A549 (cell line): ENCODE data around the gene MYO5C. TPM values are rescaled to one million over a fixed set of nuclear protein-coding genes. Genes with fewer than 3 reads are reported as not detected.

Experiments
- ATAC-seq, 2 experiments: fragments of 200-7000 bp in 1 of 2; fragments of >200 bp in 1 of 2; cut with Nextera tagmentation in 1 of 2; cut with Tn5 transposase in 1 of 2; 3 replicates each; pipeline versions ENCODE4 v1.8.0 to v1.9.1; 2018 to 2020; ENCODE audit warnings: mild to moderate bottlenecking in 1 of 2, moderate library complexity in 1 of 2
- CTCF ChIA-PET: fragments of 300-600 bp; sonication (Branson Sonifier 250); formaldehyde crosslinking; extraction: SDS; loops from one replicate; lab custom pipeline; 2021; ENCODE audit warnings: antibody characterized with exemption, inconsistent platforms; lab: Yijun Ruan, JAX
- POLR2A ChIA-PET: fragments of 350-600 bp; formaldehyde crosslinking; extraction: SDS; loops from one replicate; lab custom pipeline; 2021; ENCODE audit warnings: antibody characterized with exemption, inconsistent platforms; lab: Yijun Ruan, JAX
- DNase-seq, 2 experiments: peaks; one replicate each; pipeline versions ENCODE4 v3.0.0 to v3.0.0-alpha.2; 2011 to 2016; ENCODE audit warnings: low read depth in 1 of 2, low spot score in 1 of 2
- FAIRE-seq: peaks from 2 replicates; lab custom pipeline; 2011; peaks lifted over from hg19 to GRCh38; lab: Jason Lieb, UNC
- H3K27ac ChIP-seq, 2 experiments: fragments of >200 bp; sonication (Bioruptor Twin); formaldehyde crosslinking; 3 replicates each; pipeline ENCODE4 v1.5.1; 2016 to 2017
- H3K4me1 ChIP-seq: fragments of >200 bp; sonication (Bioruptor Twin); formaldehyde crosslinking; 3 replicates; pipeline ENCODE4 v1.6.1; 2016
- H3K4me2 ChIP-seq: fragments of >200 bp; sonication (Bioruptor Twin); formaldehyde crosslinking; 3 replicates; pipeline ENCODE4 v1.6.1; 2016
- H3K4me3 ChIP-seq: fragments of >200 bp; sonication (Bioruptor Twin); formaldehyde crosslinking; 3 replicates; pipeline ENCODE4 v1.5.1; 2016
- H3K9me3 ChIP-seq: fragments of >200 bp; sonication (Bioruptor Twin); formaldehyde crosslinking; 3 replicates; pipeline ENCODE4 v1.6.1; 2016
- ATOH8 ChIP-seq: fragments of 250-450 bp; sonication (Bioruptor Pico); IDR thresholded peaks from 2 replicates; pipeline ENCODE4 v1.5.0; 2020; ENCODE audit warnings: low read depth, mild to moderate bottlenecking, moderate library complexity
- BHLHE40 ChIP-seq: IDR thresholded peaks from 2 replicates; pipeline ENCODE4 v1.6.1; 2012; ENCODE audit warnings: low read depth, low read length, inconsistent platforms
- CBX8 ChIP-seq: fragments of 200-600 bp; sonication (generic); IDR thresholded peaks from 2 replicates; pipeline ENCODE4 v1.6.1; 2016
- CHD2 ChIP-seq: fragments of 150-350 bp; IDR thresholded peaks from 2 replicates; pipeline ENCODE4 v1.6.1; 2014; ENCODE audit warnings: low read length; ENCODE audit not compliant: partially characterized antibody
- CHD4 ChIP-seq: fragments of 200-600 bp; sonication (generic); IDR thresholded peaks from 2 replicates; pipeline ENCODE4 v1.6.1; 2016; ENCODE audit warnings: antibody characterized with exemption, mild to moderate bottlenecking, borderline replicate concordance
- ELK1 ChIP-seq: fragments of 150-350 bp; IDR thresholded peaks from 2 replicates; pipeline ENCODE4 v1.6.1; 2014; ENCODE audit warnings: low read depth, mild to moderate bottlenecking, low read length
- ESRRA ChIP-seq: fragments of 150-350 bp; IDR thresholded peaks from 2 replicates; pipeline ENCODE4 v1.6.1; 2014; ENCODE audit warnings: mild to moderate bottlenecking, low read length, borderline replicate concordance
- FOSL2 ChIP-seq, 2 experiments: fragments of 450-650 bp in 1 of 2; fragments of >200 bp in 1 of 2; sonication (Bioruptor Twin) in 1 of 2; formaldehyde crosslinking; IDR thresholded peaks; 2 replicates each; pipeline versions ENCODE4 v1.5.0 to v1.6.1; 2016 to 2020; ENCODE audit warnings: mild to moderate bottlenecking in 1 of 2, moderate library complexity in 1 of 2
- GATA3 ChIP-seq: IDR thresholded peaks from 2 replicates; pipeline ENCODE4 v1.6.1; 2012; ENCODE audit warnings: borderline replicate concordance
- HDAC2 ChIP-seq: fragments of 200-600 bp; sonication (generic); IDR thresholded peaks from 2 replicates; pipeline ENCODE4 v1.6.1; 2016
- HES2 ChIP-seq: fragments of >200 bp; sonication (Bioruptor Twin); formaldehyde crosslinking; IDR thresholded peaks from 2 replicates; pipeline ENCODE4 v1.6.1; 2016
- HOXB13 ChIP-seq: fragments of 250-450 bp; sonication (Bioruptor Pico); IDR thresholded peaks from 2 replicates; pipeline ENCODE4 v1.5.0; 2020; ENCODE audit warnings: low read depth, mild to moderate bottlenecking, moderate library complexity
- HOXB5 ChIP-seq: fragments of 250-450 bp; sonication (Bioruptor Pico); IDR thresholded peaks from 2 replicates; pipeline ENCODE4 v1.5.0; 2020; ENCODE audit warnings: mild to moderate bottlenecking, moderate library complexity
- JUNB ChIP-seq: fragments of >200 bp; sonication (Bioruptor Twin); formaldehyde crosslinking; IDR thresholded peaks from 2 replicates; pipeline ENCODE4 v1.6.1; 2016
- NR3C1 ChIP-seq: fragments of >200 bp; sonication (Bioruptor Twin); formaldehyde crosslinking; IDR thresholded peaks from 3 replicates; pipeline ENCODE4 v1.6.1; 2017
- PBX3 ChIP-seq: IDR thresholded peaks from 2 replicates; pipeline ENCODE4 v1.6.1; 2012
- PHF8 ChIP-seq: fragments of 200-600 bp; sonication (generic); IDR thresholded peaks from 2 replicates; pipeline ENCODE4 v1.6.1; 2016; ENCODE audit warnings: low read depth, mild to moderate bottlenecking, antibody characterized with exemption, moderate library complexity, borderline replicate concordance
- POLR2AphosphoS2 ChIP-seq: conservative IDR thresholded peaks from 2 replicates; pipeline ENCODE4 v1.6.1; 2012; ENCODE audit warnings: low read length, improper control_type of control experiment, inconsistent platforms
- RAD21 ChIP-seq, 2 experiments: fragments of >200 bp in 1 of 2; sonication (Bioruptor Twin) in 1 of 2; formaldehyde crosslinking in 1 of 2; IDR thresholded peaks in 1 of 2; conservative IDR thresholded peaks in 1 of 2; 2 replicates in 1 of 2; 3 replicates in 1 of 2; pipeline ENCODE4 v1.6.1; 2012 to 2018; ENCODE audit warnings: inconsistent platforms in 1 of 2
- REST ChIP-seq: fragments of 200-600 bp; sonication (generic); IDR thresholded peaks from 2 replicates; pipeline ENCODE4 v1.6.1; 2016; ENCODE audit warnings: antibody characterized with exemption, mild to moderate bottlenecking, moderate library complexity
- TFCP2L1 ChIP-seq: fragments of 250-450 bp; sonication (Bioruptor Pico); IDR thresholded peaks from 2 replicates; pipeline ENCODE4 v1.5.0; 2021; ENCODE audit warnings: mild to moderate bottlenecking
- TP53 ChIP-seq: fragments of 250-450 bp; sonication (Bioruptor Pico); IDR thresholded peaks from 2 replicates; pipeline ENCODE4 v1.5.0; 2021; ENCODE audit warnings: mild to moderate bottlenecking, moderate library complexity
- WGBS: methylation state at CpG from one replicate; pipeline ENCODE4 v1.1.6; 2017; ENCODE audit errors: missing lambda C conversion rate; 5-methylcytosine and 5-hydroxymethylcytosine counted together
- polyA plus RNA-seq, 4 experiments: library from polyadenylated mRNA; depleted of rRNA in 3 of 4; stranded (reverse); fragments of >200 nt; fragmentation: RNase III in 1 of 4; extraction: RNeasy Plus Mini Kit Qiagen cat#74134 plus additional on column Dnase treatment in 1 of 4; gene quantifications; 2 replicates in 3 of 4; 3 replicates in 1 of 4; pipeline ENCODE4 v1.2.3, GENCODE V29; 2011 to 2017

Gene MYO5C
- polyA plus RNA-seq, 2 of the 4 experiments (the other 2 are of a cell fraction) = 6.2 to 27.6 TPM

- WGBS = 98% methylated on average over 2 of the region's 2 CpGs
- H3K27ac ChIP-seq = no peak overlapping the region
- ATAC-seq (no peak), DNase-seq (no peak), FAIRE-seq (peak; percentile 36)
- no peak overlapping the region for H3K4me3 ChIP-seq
- H3K4me1 ChIP-seq = no peaks in the 10 kb centered on the region
- H3K4me2 ChIP-seq = no peak overlapping the region
- no peaks in the 10 kb centered on the region for H3K9me3 ChIP-seq
- no peak for TF ChIP-seq TFCP2L1
- no peak for TF ChIP-seq ESRRA
- TF ChIP-seq HOXB13 = no peak
- no peak for TF ChIP-seq TP53
- no peak for TF ChIP-seq REST
- TF ChIP-seq PBX3 = no peak
- no peak for TF ChIP-seq CHD2
- TF ChIP-seq ATOH8 (CRISPR knock-in tag) = no peak
- no peak for TF ChIP-seq HDAC2
- TF ChIP-seq FOSL2 (IDR thresholded peaks at IDR 0.05) = no peak
- no peak for TF ChIP-seq FOSL2 (CRISPR knock-in tag; IDR thresholded peaks at IDR 0.05)
- no peak for TF ChIP-seq CBX8
- no peak for TF ChIP-seq HOXB5 (CRISPR knock-in tag)
- no peak for TF ChIP-seq RAD21 (conservative IDR thresholded peaks at IDR 0.05 in 1 of 2, IDR thresholded peaks at IDR 0.05 in 1 of 2)
- POLR2A ChIA-PET = no interaction called here
- CTCF ChIA-PET = interaction anchor here (2.4 to 5.1 kb wide), 3 partner anchors 10 to 60 kb away, joined by 8 to 24 read pairs (median 8); no protein-coding TSS in a partner anchor
Observed at GRCh38 chr15:52317022-52317421, 21.4 kb upstream of the MYO5C start.

GRCh38 chr15:52309154-52309548 lies 13.5 kb upstream of the MYO5C start:
- H3K27ac ChIP-seq = no peak overlapping the region
- no peak for TF ChIP-seq BHLHE40
- TF ChIP-seq JUNB = no peak
- no peak for TF ChIP-seq HES2
- TF ChIP-seq, all 56 proteins: peak for 0
- H3K4me1 ChIP-seq = peaks cover 13% of the 10 kb centered on the region
- H3K9me3 ChIP-seq = no peaks in the 10 kb centered on the region
- ChIA-PET POLR2A (no interaction called here), CTCF (interaction anchor here (0.9 to 3.6 kb wide), 2 partner anchors 21 to 53 kb away, joined by 5 to 24 read pairs; no protein-coding TSS in a partner anchor)
- no peak overlapping the region for H3K4me3 ChIP-seq
- no peak overlapping the region for H3K4me2 ChIP-seq
- DNase-seq (no peak), FAIRE-seq (no peak), ATAC-seq (no peak)
- WGBS = 84% methylated on average over 6 of the region's 6 CpGs

GRCh38 chr15:52308446-52309153 lies 13.0 kb upstream of the MYO5C start:
- POLR2A ChIA-PET = no interaction called here
- H3K27ac ChIP-seq = no peak overlapping the region
- H3K9me3 ChIP-seq = no peaks in the 10 kb centered on the region
- WGBS = 87% methylated on average over 8 of the region's 8 CpGs
- no peak for TF ChIP-seq CBX8
- TF ChIP-seq RAD21 (conservative IDR thresholded peaks at IDR 0.05 in 1 of 2, IDR thresholded peaks at IDR 0.05 in 1 of 2) = no peak
- TF ChIP-seq GATA3 = no peak
- no peak for TF ChIP-seq CHD4
- no peak for TF ChIP-seq NR3C1
- no peak for TF ChIP-seq ELK1
- TF ChIP-seq PHF8 = no peak
- no peak for TF ChIP-seq POLR2AphosphoS2
- H3K4me3 ChIP-seq = no peak overlapping the region
- no peak overlapping the region for H3K4me2 ChIP-seq
- H3K4me1 ChIP-seq = peaks cover 13% of the 10 kb centered on the region
- ATAC-seq (peak; percentile 30 to 34; a peak in 4 of 6 replicates), FAIRE-seq (no peak), DNase-seq (no peak)
- CTCF ChIA-PET = interaction anchor here (0.9 to 3.6 kb wide), 2 partner anchors 21 to 52 kb away, joined by 5 to 24 read pairs; no protein-coding TSS in a partner anchor
